T-helper 2 cell treated with Interferon-gamma antibody and Interleukin-4, amounts not matched to agents 100 ng/mL and 5 ng/mL, for 36 hours (primary cell): ENCODE measurements around the gene ISG20L2. TPM values are rescaled to one million over a fixed set of nuclear protein-coding genes. Genes with fewer than 3 reads are reported as not detected.

Source experiments
- intact Hi-C: fragments of 100-400 bp; cut with micrococcal nuclease; formaldehyde crosslinking; loops from one replicate; pipeline ENCODE4 v1.15.1; 2023
- total RNA-seq: library from RNA; stranded (reverse); gene quantifications from 2 replicates; pipeline ENCODE4 v1.2.3, GENCODE V29; 2022

ISG20L2 gene
- total RNA-seq, 1 donor from 2014 or later = 59.3 TPM

DNA sequence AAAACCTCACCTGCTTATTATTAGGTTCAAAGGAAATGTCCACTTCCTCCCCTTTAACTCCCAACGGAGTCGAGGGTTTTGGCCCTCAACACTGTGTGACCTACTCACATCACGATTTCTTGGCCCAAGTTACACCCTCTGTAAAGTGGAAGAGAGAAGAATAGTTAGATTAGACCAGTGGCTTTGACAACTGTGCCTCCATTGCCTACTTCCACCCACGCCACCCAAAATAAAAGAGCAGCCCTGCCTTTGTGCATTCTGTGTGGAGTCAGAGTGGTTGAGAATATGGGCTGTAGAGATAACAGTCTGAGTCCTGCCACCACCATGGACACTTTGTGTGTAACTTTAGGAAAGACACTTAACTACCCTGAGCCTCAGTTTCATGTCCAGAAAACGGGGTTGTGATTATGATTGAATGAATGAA, 27.0 kb upstream of the ISG20L2 start:
- intact Hi-C loops = no loop called here

DNA sequence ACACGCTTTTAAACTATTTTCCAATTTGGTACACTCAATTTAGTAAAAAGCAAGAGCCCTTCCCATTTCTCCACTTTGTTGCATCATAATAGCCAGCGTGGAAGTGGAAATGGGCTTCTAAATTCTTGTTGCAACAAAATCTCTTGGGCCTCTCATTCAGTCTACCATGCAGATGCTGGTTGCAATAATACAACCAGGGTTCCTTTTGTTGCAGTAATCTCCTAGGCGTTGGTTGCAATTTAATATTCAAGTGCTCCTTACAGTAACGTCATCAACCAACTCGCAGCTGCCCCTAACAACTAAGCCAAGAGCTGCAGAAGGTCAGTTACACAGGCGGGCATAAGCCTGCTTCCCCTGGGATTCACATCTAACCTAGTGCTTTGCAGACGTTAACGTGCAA, 25.7 kb upstream of the ISG20L2 start:
- intact Hi-C loops = no loop called here

DNA sequence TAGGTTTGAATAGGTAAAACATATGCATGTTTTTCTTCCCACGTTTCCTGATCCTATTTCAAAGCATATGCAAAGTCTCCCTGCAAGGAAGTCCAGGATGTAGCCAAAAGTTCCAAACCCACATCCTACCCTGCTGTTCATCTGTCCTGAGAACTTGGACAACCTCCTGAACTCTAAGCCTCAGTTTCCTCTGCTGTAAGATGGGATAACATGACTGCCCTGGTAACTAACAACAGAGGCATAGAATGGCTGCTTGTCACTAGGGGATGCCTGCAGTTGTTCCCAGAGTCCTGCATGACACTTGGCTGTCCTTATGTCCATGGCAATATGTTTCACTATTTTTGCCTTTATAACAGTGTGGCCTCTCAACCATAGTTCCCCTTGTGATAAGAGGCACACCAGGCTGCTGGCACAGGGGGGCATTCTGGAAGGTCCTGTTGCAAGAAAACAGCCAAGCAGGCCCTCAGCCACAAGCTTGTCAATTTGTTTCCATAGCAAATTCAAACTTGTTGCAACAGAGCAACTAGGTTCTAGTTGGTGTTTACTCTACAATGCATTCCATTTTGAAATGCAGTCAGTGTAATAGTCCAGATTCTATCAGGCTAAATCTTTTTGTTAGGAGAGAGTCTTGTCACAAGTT, 24.4 kb upstream of the ISG20L2 start:
- intact Hi-C loops = no loop called here

DNA sequence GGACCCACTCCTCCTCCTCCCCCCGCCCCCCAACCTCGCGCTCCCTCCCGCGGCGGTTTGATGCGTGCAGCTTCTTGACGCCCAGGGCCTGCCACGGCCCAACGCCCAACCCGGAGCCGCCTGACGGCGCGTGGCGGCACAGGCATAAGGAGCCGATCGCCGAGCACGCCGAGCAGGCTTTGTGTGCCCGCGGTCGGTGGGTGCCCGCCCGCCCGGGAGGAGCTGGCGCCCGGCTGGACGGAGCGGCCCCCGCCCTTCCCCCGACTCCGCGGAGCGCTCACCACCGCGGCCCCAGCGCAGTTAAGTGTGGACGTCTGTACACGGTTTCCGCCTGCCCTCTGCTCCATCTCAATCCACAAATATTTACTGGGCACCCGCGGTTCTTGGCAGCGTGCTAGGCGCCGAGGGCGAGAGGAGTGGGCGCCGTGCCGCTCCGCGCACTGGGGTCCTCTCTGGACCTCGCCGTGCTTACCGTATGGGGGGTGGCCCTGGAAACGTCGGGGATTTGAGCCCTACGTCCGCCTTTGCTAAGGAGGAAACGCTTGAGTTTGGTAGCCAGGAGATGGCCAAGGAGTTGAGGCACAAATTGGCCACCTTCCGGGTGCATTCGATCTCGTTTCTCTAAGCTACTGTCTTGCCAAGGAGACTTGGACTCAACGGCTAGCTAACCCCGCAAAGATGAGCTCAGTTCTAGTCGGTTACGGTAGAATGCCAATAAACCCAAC, 23.4 kb upstream of the ISG20L2 start:
- intact Hi-C loops = loop anchor here (1.0 to 2.0 kb wide), 5 partner anchors 11 to 92 kb away; partner anchors contain the start of genes ISG20L2, METTL25B, MRPL24 and PRCC

DNA sequence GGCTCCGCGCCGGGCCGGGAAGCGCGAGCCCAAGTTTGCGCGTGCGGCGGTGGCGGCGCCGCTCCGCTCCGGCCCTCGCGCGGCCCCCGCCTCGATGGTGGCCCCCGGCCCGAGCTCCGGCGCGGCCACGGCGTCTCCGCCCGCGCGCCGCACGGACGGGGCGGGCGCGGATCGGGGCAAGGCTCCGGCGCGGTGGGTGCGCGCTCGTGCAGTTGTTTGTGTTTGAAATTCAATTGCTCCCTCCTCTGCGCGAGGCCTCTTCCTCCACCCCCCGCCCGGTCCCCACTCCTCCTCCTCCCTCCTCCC, 22.8 kb upstream of the ISG20L2 start, which contains the start of gene HDGF:
TSS of gene HDGF (minus strand) at position 225 of the 306 bp plus-strand sequence. CDS start 246 bp downstream, outside the sequence.
- intact Hi-C loops = loop anchor here (1.0 to 2.0 kb wide), 5 partner anchors 10 to 91 kb away; partner anchors contain the start of genes ISG20L2, METTL25B, MRPL24 and PRCC

DNA sequence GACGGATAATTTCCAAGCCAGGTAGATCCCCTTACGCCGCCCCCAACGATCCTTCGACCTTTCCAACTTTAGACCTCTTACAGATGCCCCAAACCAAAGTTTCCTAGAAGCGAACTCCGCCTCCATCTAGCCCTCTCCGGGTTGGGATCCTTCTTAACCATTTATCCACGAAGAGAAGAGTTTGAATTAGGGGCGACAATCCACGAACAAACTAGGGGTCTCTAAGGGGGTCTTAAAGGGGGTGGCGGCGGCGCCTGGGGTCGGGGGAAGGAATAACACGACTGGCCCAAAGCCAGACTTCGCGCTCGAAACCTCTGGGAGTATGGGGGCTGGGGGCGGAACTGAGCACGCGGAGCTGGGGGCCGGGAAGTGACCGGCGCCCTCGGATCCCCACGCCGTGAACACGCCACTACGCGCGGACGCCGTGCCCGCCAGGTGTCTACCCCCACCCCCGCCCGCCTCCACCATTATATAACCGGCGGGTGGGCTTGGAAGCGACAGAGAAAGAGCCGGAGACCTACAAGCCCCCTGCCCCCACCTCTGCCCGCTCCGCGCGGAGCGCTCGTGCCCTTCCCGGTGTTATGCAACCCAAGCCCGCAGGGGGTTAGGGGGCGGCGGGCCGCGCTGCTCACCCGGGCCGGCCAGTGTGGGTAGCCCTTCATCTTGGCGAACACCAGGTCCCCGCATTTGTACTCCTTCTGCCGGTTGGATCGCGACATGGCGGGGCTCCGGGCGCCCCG, 22.3 kb upstream of the ISG20L2 start:
- intact Hi-C loops = loop anchor here (1.0 to 2.0 kb wide), 5 partner anchors 10 to 91 kb away; partner anchors contain the start of genes ISG20L2, METTL25B, MRPL24 and PRCC

DNA sequence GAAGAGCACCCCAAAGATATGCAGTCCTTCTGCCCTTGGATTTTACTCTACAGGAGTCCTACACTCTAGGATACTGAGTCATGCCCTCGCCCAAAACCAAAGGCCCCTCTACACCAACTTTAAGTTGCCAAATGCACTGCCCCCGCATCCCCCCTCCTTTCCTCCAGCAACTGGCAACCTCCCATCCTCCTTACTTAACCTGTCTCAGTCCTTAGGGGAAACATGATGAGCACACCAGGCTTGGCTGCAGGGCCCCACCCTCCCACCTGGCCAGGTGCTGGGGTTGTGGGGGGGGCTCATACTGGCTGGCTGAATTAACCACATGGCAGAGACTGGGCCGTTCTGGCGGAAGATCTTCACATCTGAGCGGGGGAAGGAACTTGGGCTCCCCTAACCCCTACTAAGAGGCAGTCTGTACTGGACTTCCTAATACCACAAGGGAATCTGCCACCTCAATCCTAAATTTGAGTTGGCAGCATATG, 21.7 kb upstream of the ISG20L2 start:
- intact Hi-C loops = loop anchor here (2.0 kb wide), 1 partner anchor 67 kb away; the partner anchor contains the start of gene SH2D2A

DNA sequence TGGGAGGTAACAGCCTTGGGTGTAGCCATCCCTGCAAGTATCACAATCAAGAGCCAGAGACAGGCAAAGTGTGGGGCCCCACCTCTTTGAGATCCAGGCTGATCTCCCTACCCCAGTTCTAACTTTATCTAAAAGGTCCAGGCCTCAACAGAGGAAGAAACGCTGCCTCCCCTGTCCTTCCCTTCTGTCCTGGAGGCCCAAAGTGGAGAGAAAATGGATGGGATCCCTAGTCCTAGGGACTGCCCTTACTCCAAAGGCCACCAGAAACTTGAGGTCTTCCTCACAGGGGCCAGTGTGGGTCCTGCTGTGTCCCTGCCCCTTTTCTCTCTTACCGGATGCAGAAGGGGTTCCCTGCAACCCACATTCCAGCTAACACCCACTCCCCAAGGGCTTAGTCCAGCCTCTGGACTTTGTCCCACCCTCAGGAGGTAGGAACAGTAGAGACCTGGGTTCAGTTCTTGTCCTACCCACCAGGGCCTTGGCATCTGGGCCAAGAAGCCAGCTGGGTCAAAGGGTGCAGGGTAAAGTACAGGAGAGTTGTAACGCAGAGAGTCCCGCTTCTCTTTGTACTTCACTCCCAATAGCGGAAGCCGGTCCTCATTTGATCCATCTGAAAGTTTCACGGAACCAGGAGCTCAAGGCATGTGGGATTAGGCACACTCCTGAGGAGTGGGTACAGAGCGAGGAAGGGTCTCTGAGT, 21.0 kb upstream of the ISG20L2 start:
- intact Hi-C loops = loop anchor here (2.0 to 10.0 kb wide), 2 partner anchors 67 to 695 kb away; partner anchors contain the start of genes LAMTOR2, SH2D2A and UBQLN4

DNA sequence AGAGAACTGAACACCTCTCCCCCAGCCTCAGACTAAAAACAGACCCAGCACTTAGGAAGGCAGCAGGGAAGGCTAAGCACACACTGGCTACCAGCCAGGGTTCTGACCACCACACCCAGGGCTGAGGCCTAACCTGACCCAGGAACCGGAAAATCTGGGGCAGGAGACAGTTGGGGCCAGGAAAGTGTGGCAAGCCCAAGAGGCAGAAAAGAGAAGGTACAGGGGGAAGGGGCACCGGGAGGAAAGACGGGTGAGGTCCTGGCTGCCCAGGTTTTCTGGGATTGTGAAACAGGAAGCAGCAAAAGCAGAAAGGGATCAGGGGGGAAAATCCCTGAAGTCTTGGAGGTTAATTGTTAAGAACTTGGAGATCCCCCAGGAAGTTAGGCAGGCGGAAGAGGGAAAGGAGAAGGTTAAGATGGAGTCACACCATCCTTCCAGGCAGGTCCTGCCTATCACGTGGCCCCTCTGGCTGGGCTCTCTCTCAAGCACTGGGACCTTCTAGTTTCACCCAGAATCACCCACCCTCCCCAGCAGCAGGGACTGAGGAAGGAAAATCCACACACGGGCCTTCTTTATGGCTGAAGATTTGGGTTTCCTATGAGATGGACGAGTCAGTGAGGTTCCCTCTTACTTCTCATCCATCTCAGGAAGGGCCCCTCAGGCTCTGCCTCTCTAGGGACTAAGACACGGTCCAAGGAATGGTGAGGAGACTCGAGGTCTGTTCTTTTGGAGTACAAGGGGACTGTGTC, 20.3 kb upstream of the ISG20L2 start:
- intact Hi-C loops = loop anchor here (10.0 kb wide), 1 partner anchor 694 kb away; the partner anchor contains the start of genes LAMTOR2 and UBQLN4

DNA sequence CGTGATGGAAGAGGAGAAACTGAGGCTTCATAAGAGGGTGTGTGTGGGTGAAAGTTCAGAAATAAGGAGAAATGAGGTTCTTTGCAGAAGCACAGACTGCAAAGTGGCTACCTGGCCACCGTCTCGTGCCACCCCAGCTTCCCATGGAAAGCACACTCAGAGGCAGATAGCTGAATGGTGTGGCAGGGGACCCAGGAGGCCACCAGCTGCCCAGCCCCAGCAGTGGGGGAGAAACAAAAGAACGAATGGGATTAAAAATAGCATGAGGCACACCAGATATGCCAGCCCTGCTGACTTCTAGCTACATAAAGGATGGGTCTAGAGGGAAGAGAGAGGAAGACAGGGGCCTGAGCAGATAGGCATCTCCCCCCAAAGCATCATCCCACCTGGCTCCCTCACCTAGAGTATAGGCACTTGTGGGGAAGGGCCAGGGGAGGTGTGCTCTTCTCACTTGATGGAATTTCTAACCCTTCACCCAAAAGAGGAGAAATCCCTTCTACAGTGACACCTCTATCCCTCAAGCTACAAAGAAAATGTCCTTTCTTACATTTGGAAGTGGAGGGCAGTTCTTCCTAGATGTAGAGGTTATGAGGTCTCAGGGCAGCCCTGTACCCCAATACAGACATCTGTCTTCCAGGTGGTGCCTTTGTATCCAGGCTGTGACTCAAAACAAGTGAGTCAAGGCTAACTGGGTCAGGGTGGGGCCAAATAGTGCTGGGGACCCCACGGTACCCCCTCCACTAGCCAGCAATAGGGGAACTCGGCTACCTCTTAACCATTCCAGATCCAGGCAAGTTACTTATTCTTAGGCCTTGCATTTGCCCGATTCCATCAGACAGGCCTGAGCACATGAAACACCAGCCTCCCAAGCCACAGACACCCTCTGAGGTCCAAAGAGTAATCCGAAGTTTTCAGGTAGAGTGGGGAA, 19.4 kb upstream of the ISG20L2 start:
- intact Hi-C loops = loop anchor here (10.0 kb wide), 1 partner anchor 693 kb away; the partner anchor contains the start of genes LAMTOR2 and UBQLN4

DNA sequence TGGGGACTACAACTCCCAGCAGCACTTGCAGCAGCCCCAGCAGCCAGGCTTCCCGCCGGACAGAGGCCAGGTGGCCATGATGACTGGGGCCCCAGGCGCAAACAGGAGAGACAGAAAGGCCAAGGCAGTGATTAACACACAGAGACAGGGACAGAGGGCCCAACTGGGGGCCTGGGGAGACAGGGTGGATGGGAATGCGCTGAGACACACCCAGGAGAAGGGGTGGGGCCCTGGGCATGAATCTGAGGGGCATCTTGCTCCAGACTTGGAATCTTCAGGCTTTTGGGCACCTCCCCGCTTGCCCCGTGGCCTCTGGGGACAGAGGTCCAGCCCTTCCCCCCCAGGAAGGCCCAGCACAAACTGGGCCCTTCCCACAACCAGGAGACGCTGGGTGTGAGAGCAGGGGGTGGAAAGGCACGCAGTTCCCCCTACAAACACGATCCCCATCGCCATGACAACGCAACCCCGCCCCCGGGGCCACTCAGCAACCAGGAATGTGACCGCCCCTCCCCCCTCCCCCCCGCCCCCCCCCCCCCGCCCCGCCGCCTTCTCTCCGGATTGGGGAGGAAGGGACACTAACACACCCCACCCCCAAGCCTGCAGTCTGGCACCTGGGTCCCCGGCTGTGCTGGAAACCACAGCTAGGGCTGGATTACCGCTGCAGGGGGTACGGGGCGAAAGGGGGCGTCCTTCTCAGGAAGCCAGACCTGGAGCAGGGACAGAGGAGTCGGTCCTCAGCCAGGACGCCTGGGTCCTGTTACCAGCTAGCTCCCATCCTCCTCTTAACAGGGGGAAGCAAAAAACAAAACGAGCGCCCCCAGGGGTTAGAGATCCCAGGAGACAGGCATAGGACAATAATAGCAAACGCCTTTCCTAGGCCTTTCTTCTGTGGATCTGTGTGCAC, 18.4 kb upstream of the ISG20L2 start:
- intact Hi-C loops = loop anchor here (10.0 kb wide), 1 partner anchor 692 kb away; the partner anchor contains the start of genes LAMTOR2 and UBQLN4

DNA sequence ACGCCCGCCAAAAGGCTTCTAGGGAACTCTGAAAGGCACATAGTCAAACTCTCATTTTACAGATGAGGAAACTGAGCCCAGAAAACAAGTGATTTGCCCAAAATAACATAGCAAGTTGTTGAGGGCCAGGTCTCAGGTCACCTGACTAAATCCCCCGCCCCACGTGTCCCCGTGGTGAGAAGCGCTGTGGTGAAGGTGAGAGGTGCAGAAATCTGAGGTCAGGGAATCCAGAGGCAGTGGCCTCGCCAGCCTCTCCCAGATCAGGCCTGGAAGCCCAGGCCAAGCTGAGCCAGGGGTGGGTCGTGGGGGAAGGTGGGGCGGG, 17.8 kb upstream of the ISG20L2 start:
- intact Hi-C loops = loop anchor here (10.0 kb wide), 1 partner anchor 692 kb away; the partner anchor contains the start of genes LAMTOR2 and UBQLN4

DNA sequence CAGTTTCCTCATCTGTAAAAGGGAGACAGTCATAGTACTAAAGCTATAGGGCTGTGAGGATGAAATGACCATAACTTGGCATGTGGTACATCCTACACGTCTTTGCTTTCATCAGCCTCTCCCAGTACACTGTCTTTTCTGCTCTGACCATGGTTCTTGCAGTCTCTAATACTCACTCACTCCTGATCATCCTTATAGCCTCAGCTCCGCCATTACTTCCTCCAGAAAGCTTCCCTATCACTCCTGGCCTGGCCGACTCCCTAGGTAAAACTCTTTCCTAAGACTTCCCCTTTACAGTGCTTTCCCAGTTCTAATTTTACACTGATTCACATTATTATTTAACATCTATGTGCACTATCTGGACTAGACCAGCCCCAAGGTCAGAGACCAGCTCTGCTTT, 17.3 kb upstream of the ISG20L2 start:
- intact Hi-C loops = loop anchor here (10.0 kb wide), 1 partner anchor 691 kb away; the partner anchor contains the start of genes LAMTOR2 and UBQLN4

DNA sequence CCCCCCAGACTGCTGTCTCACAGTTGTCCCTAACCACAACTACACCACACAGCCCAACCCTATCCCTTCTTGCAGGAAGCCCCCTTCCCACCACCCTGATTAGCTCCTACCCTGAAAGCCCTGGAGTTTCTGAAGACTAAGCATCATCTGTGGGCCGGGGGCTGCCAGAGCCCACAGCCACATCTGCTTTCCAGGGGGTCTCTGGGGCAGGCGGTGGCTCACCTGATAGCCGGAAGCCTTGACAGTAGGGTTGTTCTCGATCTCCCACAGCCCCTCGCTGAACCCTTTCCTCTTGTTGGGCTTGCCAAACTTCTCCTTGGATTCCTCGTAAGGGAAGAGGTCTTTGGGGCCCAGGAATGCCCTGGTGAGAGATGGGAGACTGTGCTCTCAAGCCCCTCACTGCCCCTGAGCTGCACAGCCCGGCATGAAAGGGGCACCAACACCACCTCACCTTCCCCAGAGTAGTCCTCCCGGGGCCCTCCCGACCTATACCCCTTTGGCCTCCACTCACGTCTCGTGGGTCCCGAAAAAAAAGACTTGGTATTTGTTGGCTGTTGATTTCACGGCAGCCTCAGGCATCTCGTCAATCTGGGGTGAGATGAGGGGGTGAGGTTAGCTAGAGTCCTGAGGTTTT, 16.3 kb upstream of the ISG20L2 start:
- intact Hi-C loops = loop anchor here (10.0 kb wide), 1 partner anchor 690 kb away; the partner anchor contains the start of genes LAMTOR2 and UBQLN4

DNA sequence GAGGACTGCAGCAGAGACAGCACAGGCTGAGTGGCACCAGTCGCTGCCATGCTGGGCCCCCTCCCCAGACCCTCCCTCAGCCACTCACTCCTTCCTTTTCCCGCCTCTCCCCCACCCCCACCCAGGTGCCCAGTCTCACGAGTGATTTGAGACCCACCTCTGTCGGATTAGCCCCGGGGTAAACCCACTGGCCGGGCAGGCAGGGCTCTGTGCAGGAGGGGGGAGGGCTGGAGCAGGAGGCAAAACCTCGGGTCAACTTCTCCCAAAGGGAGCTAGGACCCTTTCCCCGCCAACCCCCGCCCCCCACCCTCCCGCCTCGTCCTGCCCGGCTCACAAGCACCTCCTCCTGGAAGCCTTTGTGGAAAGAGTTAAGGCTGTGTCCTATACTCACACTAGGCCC, 15.8 kb upstream of the ISG20L2 start:
- intact Hi-C loops = loop anchor here (10.0 kb wide), 1 partner anchor 690 kb away; the partner anchor contains the start of genes LAMTOR2 and UBQLN4

DNA sequence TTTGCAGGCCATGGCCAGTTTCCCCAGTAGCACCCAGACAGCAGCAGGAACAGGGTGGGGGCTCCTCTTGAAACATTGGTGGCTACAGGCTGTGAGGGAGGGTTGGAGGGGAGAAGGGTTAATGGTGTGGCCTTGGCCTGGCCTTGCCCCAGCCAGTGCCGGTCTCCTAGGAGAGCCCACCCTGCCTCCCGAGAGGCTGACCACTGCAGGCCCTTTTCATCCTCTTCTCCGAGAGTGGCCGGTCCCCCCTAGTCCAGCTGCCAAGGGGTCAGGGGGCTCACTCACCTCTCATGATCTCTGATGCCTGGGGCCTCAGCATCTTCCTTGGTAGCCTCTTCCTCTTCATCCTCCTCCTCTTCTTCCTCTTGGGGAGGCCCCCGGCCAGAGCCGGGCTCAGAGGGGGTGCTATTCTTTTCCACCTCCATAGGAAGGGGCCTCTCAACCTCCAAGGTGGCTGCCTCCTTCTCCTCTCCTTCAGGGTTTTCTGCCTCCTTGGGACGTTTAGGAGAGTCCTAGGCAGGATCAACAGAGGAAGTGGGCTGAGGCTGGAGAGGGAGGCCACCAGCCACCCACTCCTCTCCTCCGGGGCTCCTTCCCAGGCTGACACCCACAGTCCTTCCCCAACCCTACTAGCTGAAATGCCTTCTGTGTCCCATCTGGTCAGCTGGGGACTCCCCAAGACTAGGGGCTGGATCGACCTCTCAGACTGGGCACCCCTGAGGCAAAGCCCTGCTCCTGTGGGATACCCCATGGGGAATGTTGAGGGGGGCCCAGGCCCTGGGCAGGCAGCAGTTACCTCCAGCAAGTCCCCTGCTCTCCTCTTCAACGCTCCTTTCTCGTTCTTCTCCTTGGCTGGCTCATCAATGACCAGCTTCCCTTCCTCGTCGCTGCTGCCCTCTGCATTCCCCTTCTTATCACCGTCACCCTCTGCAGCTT, 15.1 kb upstream of the ISG20L2 start:
- intact Hi-C loops = loop anchor here (10.0 kb wide), 1 partner anchor 689 kb away; the partner anchor contains the start of genes LAMTOR2 and UBQLN4
